Epithelial cell of proximal tubule (primary cell): ENCODE data around the gene SDE2. TPM values are rescaled to one million over a fixed set of nuclear protein-coding genes. Genes with fewer than 3 reads are reported as not detected.
"Not testable (repeated sequence)": the region's sequence is repeated elsewhere in the genome, so short reads cannot be mapped to it uniquely, and the experiment has no call there.

Experiments used
- DNase-seq: peaks from one replicate; pipeline ENCODE4 v3.0.0-alpha.2; 2011; ENCODE audit warnings: low read depth
- H3K4me3 ChIP-seq: 2 replicates; pipeline ENCODE4 v1.5.1; 2011; ENCODE audit warnings: low read depth, mild to moderate bottlenecking, low read length
- CTCF ChIP-seq: conservative IDR thresholded peaks from 2 replicates; pipeline ENCODE4 v1.5.1; 2012; ENCODE audit warnings: low read depth, mild to moderate bottlenecking, low read length
- total RNA-seq: library from RNA; depleted of rRNA; stranded (reverse); fragments of >200 nt; gene quantifications from 2 replicates; pipeline ENCODE4 v1.2.3, GENCODE V29; 2015

Gene SDE2
- total RNA-seq, 1 donor from 2014 or later = 19.4 TPM

GRCh38 chr1:226026833-226027232 lies 27.7 kb upstream of the SDE2 start:
- no peak overlapping the region for H3K4me3 ChIP-seq
- no peak for DNase-seq
- TF ChIP-seq CTCF = no peak

- TF ChIP-seq CTCF = no peak
- H3K4me3 ChIP-seq = no peak overlapping the region
- DNase-seq = no peak
These were observed 24.6 kb upstream of the SDE2 start for GRCh38 chr1:226023735-226024134.

GRCh38 chr1:226021801-226022200 lies 22.7 kb upstream of the SDE2 start:
- H3K4me3 ChIP-seq = no peak overlapping the region
- DNase-seq = no peak
- TF ChIP-seq CTCF = no peak

- no peak for TF ChIP-seq CTCF
- no peak for DNase-seq
- H3K4me3 ChIP-seq = no peak overlapping the region
These were observed 22.3 kb upstream of the SDE2 start for GRCh38 chr1:226021401-226021800.

- TF ChIP-seq CTCF = no peak
- DNase-seq = no peak
- no peak overlapping the region for H3K4me3 ChIP-seq
These were observed 20.4 kb upstream of the SDE2 start for GRCh38 chr1:226019572-226019971.

- H3K4me3 ChIP-seq = no peak overlapping the region
- TF ChIP-seq CTCF = no peak
- DNase-seq = no peak
These were observed 17.9 kb upstream of the SDE2 start for GRCh38 chr1:226017070-226017469.

GRCh38 chr1:226009650-226010044 lies 10.5 kb upstream of the SDE2 start:
- DNase-seq = no peak
- no peak for TF ChIP-seq CTCF

GRCh38 chr1:226007126-226007892 lies 8.2 kb upstream of the SDE2 start:
- H3K4me3 ChIP-seq, DNase-seq: not testable (repeated sequence)

More at GRCh38 chr1:226009650-226010044, 10.5 kb upstream of the SDE2 start:
- no peak overlapping the region for H3K4me3 ChIP-seq
